IPS-18c (cell line): ENCODE data around the gene EEF2.
"Not testable (repeated sequence)": the region's sequence is repeated elsewhere in the genome, so short reads cannot be mapped to it uniquely, and the experiment has no call there.

Experiments used
- H3K4me3 ChIP-seq: 2 replicates; pipeline ENCODE4 v1.7.0; 2013; ENCODE audit warnings: low read depth, mild to moderate bottlenecking, low read length, moderate library complexity; ENCODE audit not compliant: insufficient read depth
- H3K9me3 ChIP-seq: one replicate; pipeline ENCODE4 v1.6.1; 2013; ENCODE audit warnings: mild to moderate bottlenecking, low read length, moderate library complexity; ENCODE audit not compliant: control insufficient read depth, insufficient read depth

Gene EEF2

DNA sequence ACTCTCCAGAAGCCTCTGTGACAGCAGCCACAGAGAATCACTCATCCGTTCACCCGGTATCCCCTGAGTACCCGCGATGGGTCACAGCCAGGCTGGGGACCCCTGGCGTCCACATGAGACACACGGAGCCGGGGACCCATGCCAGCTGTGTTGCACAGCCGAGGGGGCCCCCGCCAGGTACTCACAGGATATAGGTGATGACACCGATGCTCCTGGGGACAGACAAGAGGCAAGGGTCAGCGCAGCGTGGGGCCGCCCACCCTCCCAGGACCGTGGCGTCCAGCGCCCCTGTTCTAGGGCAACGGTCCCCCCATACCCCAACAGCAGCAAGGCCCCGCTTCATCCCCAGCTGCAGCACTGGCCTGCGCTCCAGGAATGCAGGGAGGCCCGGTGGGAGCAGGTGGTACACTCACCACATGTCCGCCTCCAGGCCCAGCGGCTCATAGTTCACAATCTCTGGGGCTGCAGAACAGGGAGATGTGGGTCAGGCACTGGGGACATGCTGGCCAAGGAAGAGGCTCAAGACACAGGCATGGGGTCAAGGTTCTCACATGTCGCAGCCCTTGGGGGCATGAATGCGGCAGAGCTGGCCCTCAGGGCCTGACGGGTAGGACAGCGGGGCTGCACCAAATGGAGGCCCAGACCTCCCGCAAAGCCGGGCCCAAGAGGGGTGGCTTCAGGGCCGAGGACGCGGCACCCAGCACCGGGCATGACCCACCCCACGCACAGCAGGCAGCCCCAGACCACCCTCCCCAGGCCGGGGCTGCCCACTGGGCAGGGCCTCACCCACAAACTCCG is 21.6 kb downstream of the EEF2 start:
- no peak overlapping the region for H3K4me3 ChIP-seq
- no peaks in the 10 kb centered on the region for H3K9me3 ChIP-seq

DNA sequence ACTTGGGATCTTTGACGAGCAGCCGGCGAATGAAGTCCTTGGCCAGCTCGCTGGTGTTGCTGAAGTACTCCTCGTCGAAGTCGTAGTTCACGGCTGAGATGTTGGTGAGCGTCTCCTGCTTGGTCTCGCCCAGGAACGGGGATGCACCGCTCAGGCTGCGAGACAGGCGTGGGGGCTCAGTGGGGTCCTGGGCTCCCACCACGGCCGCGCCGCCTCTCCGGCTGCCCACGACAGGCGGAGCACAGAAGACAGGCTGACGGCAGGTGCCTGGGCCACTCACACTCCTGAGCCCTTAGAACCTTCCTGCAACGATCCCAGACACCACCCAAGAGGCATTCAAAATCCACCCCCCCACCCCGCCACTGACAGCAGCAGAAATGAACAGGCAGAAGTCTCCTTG is 24.3 kb downstream of the EEF2 start:
- Histone ChIP-seq H3K9me3 (no peaks in the 10 kb centered on the region), H3K4me3 (no peak overlapping the region)

- no peak overlapping the region for H3K4me3 ChIP-seq
- no peaks in the 10 kb centered on the region for H3K9me3 ChIP-seq
These were observed 25.5 kb downstream of the EEF2 start for GRCh38 chr19:3959766-3960131.

- Histone ChIP-seq H3K4me3 (no peak overlapping the region), H3K9me3 (no peaks in the 10 kb centered on the region)
These were observed 26.2 kb downstream of the EEF2 start for GRCh38 chr19:3958836-3959765.

DNA sequence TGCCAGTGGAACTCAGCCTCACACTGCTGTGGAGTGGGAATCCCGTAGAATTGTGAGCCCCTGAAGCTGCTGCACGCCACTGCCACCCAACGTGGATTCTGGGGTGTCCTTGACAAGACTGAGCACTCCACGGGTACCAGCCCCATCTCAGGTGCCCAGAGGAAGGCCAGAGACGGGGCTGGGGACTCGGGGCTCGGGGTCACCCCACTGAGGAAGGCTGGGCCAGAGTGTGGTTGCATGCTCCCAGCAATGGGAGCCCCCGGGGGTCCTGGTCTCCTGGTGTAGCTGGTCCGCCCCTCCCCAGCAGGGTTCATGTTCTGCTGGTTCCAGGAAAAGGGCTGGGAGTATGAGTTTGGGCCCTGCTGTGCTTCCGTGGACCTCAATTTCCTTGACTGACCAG is 29.6 kb downstream of the EEF2 start:
- Histone ChIP-seq H3K9me3 (no peaks in the 10 kb centered on the region), H3K4me3 (no peak overlapping the region)

- not testable (repeated sequence) for H3K9me3 ChIP-seq, H3K4me3 ChIP-seq
These were observed 30.0 kb downstream of the EEF2 start for GRCh38 chr19:3955276-3955675.

DNA sequence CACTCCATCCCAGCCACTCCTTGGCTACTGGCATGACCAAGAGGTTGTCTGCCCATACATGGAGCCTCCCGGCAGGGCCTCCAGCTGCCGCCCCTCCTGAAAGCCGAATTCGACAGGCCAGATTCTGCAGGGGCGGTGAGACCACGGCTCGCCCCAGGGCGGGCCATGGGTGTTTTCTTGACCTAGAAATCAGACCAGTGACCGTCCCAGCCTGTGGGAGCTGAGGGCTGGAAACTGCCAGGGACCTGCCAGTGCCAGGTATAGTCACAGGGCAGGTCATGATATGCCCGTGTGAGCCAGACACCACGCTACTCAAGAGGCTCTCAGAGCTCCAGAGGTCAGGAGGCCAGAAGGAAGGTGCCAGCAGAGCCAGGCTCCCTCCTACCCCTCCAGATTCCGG is 31.2 kb downstream of the EEF2 start:
- H3K4me3 ChIP-seq, result no peak overlapping the region
- no peaks in the 10 kb centered on the region for H3K9me3 ChIP-seq

DNA sequence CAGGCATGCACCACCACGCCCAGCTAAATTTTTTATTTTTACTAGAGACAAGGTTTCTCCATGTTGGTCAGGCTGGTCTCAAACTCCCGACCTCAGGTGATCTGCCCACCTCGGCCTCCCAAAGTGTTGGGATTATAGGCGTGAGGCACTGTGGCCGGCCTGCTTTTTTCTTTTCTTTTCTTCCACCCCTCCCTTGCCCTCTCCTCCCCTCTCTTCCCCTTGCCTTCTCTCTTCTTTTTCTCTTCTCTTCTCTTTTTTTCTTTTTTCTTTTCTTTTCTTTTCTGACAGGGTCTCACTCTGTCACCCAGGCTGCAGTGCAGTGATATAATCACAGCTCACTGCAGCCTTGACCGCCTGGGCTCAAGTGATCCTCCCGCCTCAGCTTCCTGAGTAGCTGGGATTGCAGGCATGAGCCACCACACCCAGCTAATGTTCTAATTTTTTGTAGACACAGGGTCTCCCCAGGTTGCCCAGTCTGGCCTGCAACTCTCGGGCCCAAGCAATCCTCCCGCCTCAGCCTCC is 32.4 kb downstream of the EEF2 start:
- H3K4me3 ChIP-seq, H3K9me3 ChIP-seq: not testable (repeated sequence)

- Histone ChIP-seq H3K9me3 (peaks cover 2% of the 10 kb centered on the region), H3K4me3 (no peak overlapping the region)
These were observed 34.1 kb downstream of the EEF2 start for GRCh38 chr19:3950871-3951861.

DNA sequence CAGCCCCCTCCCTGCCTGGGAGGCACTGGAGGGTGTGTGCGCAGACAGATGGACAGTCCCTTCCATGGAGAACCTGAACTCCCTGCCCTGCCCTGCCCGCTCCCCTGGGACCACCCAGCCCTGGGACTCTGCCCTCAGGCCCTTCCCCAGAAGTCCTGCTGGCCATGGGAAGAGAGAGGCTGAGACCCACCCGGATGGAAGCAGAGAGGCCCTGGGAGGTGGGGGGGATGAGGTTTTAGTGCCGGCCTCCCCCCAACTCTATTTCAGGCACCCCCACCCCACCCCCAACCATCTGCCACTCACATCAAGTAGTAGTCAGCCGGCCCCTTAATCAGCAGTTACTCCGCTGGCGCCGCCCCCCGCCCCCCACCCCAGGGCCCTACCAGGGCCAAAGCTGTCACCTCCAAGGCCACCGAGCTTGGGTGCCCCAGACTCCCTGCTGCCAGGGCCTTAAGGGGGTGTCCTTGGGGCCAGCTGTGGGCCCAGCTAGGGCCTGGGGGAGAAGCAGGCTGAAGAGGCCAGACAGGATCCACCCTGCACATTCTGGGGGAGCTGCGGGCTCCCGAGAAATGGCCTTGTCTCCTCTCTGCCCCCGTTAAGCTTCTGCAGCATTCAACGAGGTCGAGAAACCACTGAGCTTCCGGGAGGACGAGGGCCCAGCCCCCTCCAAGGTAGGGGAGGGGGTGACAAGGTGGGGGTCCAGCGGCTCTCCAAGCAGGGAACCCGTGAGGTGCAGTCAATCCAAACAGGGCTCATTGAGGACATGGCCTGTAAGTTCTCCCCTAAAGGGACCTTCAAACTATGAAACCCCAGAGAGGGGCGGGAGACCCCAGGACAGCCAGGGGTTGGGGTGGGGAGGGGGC is 35.0 kb downstream of the EEF2 start:
- H3K9me3 ChIP-seq, result peaks cover 2% of the 10 kb centered on the region
- no peak overlapping the region for H3K4me3 ChIP-seq

- peaks cover 2% of the 10 kb centered on the region for H3K9me3 ChIP-seq
- no peak overlapping the region for H3K4me3 ChIP-seq
These were observed 36.0 kb downstream of the EEF2 start for GRCh38 chr19:3949294-3949693.

DNA sequence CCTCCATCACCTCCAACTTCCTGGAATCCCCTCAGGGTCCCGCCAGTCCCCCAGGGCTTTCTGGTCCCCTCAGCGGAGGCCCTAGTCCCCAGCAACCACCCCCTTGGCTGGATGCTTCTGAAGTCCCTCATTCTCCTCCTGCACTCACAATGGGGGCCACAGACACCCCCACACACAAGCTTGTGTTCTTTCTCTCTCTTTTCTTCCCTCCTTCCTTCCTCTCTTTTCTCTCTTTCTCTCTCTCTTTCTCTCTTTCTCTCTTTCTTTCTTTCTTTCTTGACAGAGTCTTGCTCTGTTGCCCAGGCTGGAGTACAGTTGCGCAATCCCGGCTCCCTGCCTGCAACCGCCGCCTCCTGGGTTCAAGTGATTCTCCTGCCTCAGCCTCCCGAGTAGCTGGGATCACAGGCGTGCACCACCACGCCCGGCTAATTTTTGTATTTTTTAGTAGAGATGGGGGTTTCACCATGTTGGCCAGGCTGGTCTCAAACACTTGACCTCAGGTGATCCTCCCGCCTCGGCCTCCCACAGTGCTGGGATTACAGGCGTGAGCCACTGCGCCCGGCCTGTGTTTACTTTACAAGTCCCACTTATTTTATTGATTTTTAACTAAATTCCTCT is 37.8 kb downstream of the EEF2 start:
- not testable (repeated sequence) for H3K4me3 ChIP-seq, H3K9me3 ChIP-seq

GRCh38 chr19:3945838-3946237 is 39.4 kb downstream of the EEF2 start:
- Histone ChIP-seq H3K9me3 (peaks cover 2% of the 10 kb centered on the region), H3K4me3 (no peak overlapping the region)

DNA sequence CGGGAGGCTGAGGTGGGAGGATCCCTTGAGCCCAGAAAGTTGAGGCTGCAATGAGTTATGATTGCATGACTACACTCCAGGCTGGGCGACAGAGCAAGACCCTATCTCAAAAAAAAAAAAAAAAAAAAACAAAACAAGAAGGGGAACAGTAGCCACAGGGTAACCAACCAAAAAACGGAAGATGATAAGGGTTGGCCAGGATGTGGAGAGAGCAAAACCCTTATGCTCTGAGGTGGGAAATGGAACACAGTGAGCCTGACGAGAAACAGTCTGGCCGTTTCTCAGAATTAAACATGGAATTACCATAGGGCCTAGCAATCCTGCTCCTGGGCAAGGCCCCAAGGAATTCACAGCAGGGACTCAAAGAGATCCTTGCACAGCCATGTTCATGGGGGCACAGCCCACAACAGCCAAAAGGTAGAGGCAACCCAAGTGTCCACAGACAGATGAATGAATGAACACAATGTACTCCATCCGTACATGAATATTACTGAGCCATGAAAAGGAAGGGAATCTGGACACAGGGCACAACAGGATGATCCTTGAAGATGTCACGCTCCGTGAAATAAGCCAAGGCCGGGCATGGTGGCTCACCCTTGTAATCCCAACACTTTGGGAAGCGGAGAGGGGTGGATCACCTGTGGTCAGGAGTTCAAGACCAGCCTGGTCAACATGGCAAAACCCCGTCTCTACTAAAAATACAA is 41.1 kb downstream of the EEF2 start:
- H3K4me3 ChIP-seq, result no peak overlapping the region

GRCh38 chr19:3942790-3943409 is 42.4 kb downstream of the EEF2 start:
- Histone ChIP-seq H3K4me3 (no peak overlapping the region), H3K9me3 (peaks cover 2% of the 10 kb centered on the region)

More for the DNA sequence above, 41.1 kb downstream of the EEF2 start:
- peaks cover 2% of the 10 kb centered on the region for H3K9me3 ChIP-seq
